HG03558 (cell line): ENCODE measurements around the gene SCFD2.

Source experiments
- ATAC-seq: cut with Tn5 transposase; IDR thresholded peaks from one replicate; pipeline ENCODE4 v1.9.1; 2021; ENCODE audit warnings: moderate number of reproducible peaks; ENCODE audit not compliant: unreplicated experiment; ENCODE audit errors: extremely low read depth

Gene SCFD2

GRCh38 chr4:53121264-53121865 lies 244.5 kb downstream of the SCFD2 start:
- ATAC-seq = no peak

- ATAC-seq = no peak
Observed at GRCh38 chr4:53120778-53121177, 245.1 kb downstream of the SCFD2 start.

DNA sequence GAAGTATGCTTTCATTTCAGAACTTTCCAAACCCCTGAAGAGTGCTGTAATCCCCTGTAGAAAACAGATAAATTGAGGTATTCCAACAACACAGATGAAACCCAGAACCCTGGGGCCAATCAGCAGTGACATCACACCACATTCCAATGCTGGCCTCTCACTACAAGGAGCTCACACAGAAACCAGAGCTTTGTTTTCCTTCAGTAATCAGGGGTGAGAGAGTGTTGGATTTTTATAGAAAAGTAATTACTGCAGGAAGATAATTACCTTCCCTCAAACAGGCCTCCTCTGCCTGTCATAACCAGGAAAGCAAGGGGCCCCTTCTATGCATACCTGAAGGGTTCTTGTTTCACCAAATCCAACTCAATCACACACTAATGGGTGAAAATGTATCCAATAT lies 246.2 kb downstream of the SCFD2 start:
- no peak for ATAC-seq

DNA sequence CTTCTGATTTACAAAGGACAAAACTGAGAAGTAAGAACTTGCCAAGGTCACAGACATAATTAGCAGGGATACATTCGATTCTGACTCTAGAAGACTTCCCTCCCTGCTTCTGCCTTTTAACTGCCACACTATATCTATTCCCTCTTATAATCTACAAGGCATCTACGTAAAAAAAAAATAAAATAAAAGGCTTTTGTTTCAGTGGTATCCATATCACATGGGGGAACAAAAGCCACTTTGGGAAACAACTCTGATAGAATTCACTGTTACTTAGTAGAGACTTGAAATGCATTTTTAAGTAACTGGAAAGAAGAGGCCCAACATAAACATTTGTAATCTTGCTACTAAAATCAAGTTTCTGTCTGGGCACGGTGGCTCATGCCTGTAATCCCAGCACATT lies 247.2 kb downstream of the SCFD2 start:
- no peak for ATAC-seq

DNA sequence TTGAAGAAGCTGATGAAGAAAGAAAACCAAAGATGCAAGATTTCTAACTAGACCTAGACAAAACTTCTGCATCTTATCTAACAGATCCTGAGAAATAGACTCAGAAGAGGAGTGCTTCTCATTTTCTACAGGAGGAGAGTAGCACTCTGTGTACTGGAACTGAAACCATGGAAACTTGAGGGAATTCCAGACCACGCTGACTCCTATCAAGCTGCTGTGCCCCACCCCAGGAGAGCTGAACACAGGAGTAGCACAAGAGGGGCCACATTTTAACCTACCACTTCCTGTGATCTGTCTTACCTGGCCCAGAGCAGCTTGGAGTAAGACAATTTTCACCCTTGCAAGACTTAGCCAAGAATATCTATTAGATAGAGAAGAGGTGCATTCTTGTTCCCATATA lies 248.9 kb downstream of the SCFD2 start:
- ATAC-seq = no peak

DNA sequence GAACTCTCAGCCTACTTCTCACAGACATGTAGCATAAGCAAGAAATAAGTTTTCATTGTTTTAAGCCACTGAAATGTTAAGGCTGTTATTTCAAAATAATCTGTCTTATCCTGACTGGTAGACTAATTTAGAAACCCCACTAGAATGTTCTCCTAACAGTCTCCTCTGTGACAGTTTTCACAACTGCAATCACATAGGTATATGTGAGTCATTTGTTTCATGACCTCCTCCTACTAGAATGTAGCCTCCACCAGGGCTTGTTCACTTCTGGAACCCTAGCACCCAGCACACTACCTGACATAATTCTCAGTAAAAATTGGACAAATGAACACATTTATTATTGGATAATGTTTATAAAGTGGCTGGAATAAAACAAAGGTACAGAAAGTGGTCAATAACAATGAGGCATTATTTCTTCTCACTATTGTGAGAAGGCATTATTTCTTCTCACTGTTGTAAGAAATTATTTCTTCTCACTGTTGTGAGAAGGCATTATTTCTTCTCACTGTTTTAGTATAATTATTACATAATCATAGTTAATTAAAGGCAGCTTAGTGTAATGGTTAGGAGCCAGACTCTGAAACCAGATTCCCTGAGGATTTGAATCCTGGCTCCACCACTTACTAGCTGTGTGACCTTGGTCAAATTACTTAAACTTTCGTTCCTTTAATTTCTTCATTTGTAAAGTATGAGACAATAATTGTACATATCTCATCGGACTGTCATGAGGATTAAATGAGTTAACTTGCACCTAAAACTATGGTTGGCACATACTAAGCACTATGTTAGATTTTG lies 252.2 kb downstream of the SCFD2 start:
- no peak for ATAC-seq

GRCh38 chr4:53105313-53105712 lies 260.5 kb downstream of the SCFD2 start:
- no peak for ATAC-seq

- no peak for ATAC-seq
Observed at GRCh38 chr4:53103481-53103880, 262.4 kb downstream of the SCFD2 start.

GRCh38 chr4:53101191-53101581 lies 264.7 kb downstream of the SCFD2 start:
- no peak for ATAC-seq

- ATAC-seq = no peak
Observed at GRCh38 chr4:53100501-53101190, 265.2 kb downstream of the SCFD2 start.

DNA sequence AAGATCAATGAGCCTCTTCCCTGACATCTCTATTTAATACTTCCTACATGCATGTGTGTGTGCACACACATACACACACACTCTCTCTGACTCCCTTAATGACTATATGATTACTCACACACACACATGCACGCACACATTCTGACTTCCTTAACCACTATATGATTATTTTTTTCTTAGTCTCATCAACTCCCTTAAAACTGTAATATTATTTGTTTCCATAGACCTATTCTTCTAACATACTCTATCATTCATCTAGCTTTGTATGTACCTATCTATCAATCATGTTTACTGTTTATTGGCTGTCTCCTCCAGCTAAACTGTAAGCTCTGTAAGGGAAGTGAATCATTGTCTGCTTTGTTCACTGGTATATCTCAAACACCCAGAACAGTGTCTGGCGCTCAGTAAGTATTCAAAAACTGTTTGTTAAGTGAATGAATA lies 267.2 kb downstream of the SCFD2 start:
- no peak for ATAC-seq

GRCh38 chr4:53094040-53094439 lies 271.8 kb downstream of the SCFD2 start:
- no peak for ATAC-seq

- no peak for ATAC-seq
Observed at GRCh38 chr4:53089936-53090729, 275.7 kb downstream of the SCFD2 start.

DNA sequence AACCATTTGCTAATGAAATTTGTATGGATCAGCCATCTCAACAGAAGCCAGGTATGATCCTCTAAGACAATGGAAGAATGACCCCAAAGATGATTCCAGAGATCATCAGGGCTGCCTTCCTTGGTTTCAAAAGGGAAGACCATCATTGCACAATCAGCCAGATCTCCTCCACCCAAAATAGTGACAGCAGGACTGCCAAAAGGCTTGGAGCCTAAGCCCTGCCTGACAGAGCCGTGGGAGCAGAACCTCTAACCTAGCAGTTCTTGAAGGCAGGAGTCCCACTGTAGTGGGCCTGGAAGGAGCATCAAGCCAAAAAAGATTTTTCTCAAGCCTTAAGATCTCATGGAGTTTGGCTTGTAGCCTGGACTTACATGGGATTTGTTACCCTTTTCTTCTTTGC lies 277.7 kb downstream of the SCFD2 start:
- ATAC-seq = no peak

DNA sequence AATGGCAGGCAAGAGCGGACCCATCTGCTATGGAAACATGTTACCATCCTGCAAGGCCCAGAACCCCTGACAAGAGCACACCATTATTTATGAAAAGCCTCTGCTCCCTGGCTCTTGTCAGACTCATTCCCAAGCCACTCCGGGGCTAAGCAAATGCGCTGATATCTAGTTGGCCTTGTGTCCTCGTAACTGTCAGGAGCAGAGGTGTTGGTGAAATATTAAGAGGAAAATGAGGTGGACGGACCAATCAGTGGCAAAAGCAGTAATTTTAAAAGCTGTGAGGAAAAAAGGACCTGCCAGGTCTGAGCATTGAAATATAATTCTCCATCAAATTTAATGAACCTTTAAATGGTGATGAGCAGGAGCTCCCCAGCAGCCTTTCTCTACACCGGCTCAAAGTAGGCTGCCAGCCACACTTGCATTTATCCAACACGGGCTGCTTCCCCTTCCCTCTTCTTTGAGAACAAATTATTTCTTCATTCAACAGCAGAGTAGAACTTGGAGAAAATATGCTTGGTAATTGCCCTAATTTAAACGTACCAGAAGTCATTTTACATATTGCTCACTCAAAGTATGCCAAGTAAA lies 289.4 kb downstream of the SCFD2 start:
- ATAC-seq = no peak

- ATAC-seq = no peak
Observed at GRCh38 chr4:53075162-53075785, 290.6 kb downstream of the SCFD2 start.

- no peak for ATAC-seq
Observed at GRCh38 chr4:53068755-53069330, 297.0 kb downstream of the SCFD2 start.

DNA sequence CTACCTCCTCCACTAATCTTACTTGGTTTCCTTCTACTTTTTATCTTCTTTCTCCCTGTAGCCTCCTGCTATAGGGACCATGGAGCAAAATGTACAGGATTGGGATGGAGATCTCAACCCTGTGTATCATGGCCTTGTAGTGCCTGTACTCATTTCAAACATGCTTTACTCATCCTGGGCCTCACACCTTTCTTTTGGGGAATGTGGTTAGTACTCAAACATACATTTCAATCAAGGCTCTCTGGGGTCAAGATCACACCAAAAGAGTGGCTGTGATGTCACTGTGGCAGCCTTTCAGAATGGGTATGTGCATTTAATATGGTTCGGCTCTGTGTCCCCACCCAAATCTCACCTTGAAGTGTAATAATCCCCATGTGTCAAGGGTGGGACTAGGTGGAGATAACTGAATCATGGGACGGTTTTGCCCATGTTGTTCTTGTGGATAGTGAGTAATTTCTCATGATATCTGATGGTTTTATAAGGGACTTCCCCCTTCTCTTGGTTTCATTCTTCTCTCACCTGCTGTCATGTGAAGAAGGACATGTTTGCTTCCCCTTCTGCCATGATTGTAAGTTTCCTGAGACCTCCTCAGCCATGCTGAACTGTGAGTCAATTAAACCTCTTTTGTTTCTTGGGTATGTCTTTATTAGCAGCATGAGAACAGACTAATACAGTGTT lies 298.6 kb downstream of the SCFD2 start:
- ATAC-seq = no peak

- no peak for ATAC-seq
Observed at GRCh38 chr4:53066155-53066554, 299.7 kb downstream of the SCFD2 start.
